ENCODE results near the gene PXMP2. TPM values are rescaled to one million over a fixed set of nuclear protein-coding genes. Genes with fewer than 3 reads are reported as not detected.

Gene PXMP2
- total RNA-seq, 2 donors from 2014 or later: 7.1 to 8.1 TPM

Other genes with a start within 250 kb of the PXMP2 start
- 10 to 100 TPM; 34.7 to 38.7 TPM for gene FBRSL1, start 197.4 kb upstream of the PXMP2 start, total RNA-seq
- not detected for gene LRCOL1, start 77.0 kb upstream of the PXMP2 start, total RNA-seq
- gene P2RX2, start 68.8 kb upstream of the PXMP2 start, total RNA-seq: not detected
- gene POLE, start 245 bp upstream of the PXMP2 start, total RNA-seq: 100 to 1,000 TPM; 125 to 154 TPM
- 10 to 100 TPM; 38.4 to 94.7 TPM for gene PGAM5, start 23.3 kb downstream of the PXMP2 start, total RNA-seq
- 100 to 1,000 TPM; 118 to 160 TPM for gene ANKLE2, start 74.2 kb downstream of the PXMP2 start, total RNA-seq
- gene GOLGA3, start 141.3 kb downstream of the PXMP2 start, total RNA-seq: 10 to 100 TPM; 51.8 to 56.8 TPM
- gene CHFR, start 200.0 kb downstream of the PXMP2 start, total RNA-seq: 10 to 100 TPM; 41.5 to 59.9 TPM

Data from activated T-helper 17 cell treated with anti-CD3 and anti-CD28 coated beads, Interleukin-2, amount 50 U/mL, for 72 hours (primary cell).